ENCODE data around the gene SMAD2.
"Not testable (repeated sequence)": the region's sequence is repeated elsewhere in the genome, so short reads cannot be mapped to it uniquely, and the experiment has no call there.

Gene SMAD2

GRCh38 chr18:47832348-47832747 lies 98.1 kb downstream of the SMAD2 start:
- H3K36me3 ChIP-seq (ENCODE audit: control insufficient read depth in 1 of 2, insufficient read depth in 2 of 2, low read length in 2 of 2): peaks cover 6 to 7% of the 10 kb centered on the region in 2 donors
- no peaks in the 10 kb centered on the region for H3K9me3 ChIP-seq (ENCODE audit: control insufficient read depth in 1 of 2, low read length in 2 of 2)
- H3K4me1 ChIP-seq (ENCODE audit: control insufficient read depth in 1 of 2, insufficient read depth in 2 of 2, low read length in 2 of 2): no peaks in the 10 kb centered on the region
- no peak overlapping the region for H3K4me3 ChIP-seq (ENCODE audit: low read depth in 1 of 2, low read length in 2 of 2)
- H3K27ac ChIP-seq (ENCODE audit: low read length): no peak overlapping the region
- no peaks in the 10 kb centered on the region for H3K27me3 ChIP-seq (ENCODE audit: low read depth, low read length)

- no peak overlapping the region for H3K27ac ChIP-seq (ENCODE audit: low read length)
- H3K9me3 ChIP-seq (ENCODE audit: control insufficient read depth in 1 of 2, low read length in 2 of 2): no peaks in the 10 kb centered on the region
- no peaks in the 10 kb centered on the region for H3K27me3 ChIP-seq (ENCODE audit: low read depth, low read length)
- H3K4me1 ChIP-seq (ENCODE audit: control insufficient read depth in 1 of 2, insufficient read depth in 2 of 2, low read length in 2 of 2): no peaks in the 10 kb centered on the region
- H3K4me3 ChIP-seq (ENCODE audit: low read depth in 1 of 2, low read length in 2 of 2): no peak overlapping the region
- H3K36me3 ChIP-seq (ENCODE audit: control insufficient read depth in 1 of 2, insufficient read depth in 2 of 2, low read length in 2 of 2): peaks cover 6 to 7% of the 10 kb centered on the region in 2 donors
Measured at GRCh38 chr18:47831351-47831750, 99.1 kb downstream of the SMAD2 start.

- Histone ChIP-seq H3K27ac (ENCODE audit: low read length) (no peak overlapping the region), H3K4me1 (ENCODE audit: control insufficient read depth in 1 of 2, insufficient read depth in 2 of 2, low read length in 2 of 2) (no peaks in the 10 kb centered on the region), H3K36me3 (ENCODE audit: control insufficient read depth in 1 of 2, insufficient read depth in 2 of 2, low read length in 2 of 2) (peaks cover 7% of the 10 kb centered on the region in 2 donors), H3K4me3 (ENCODE audit: low read depth in 1 of 2, low read length in 2 of 2) (no peak overlapping the region), H3K9me3 (ENCODE audit: control insufficient read depth in 1 of 2, low read length in 2 of 2) (no peaks in the 10 kb centered on the region), H3K27me3 (ENCODE audit: low read depth, low read length) (no peaks in the 10 kb centered on the region)
Measured at GRCh38 chr18:47830772-47831171, 99.7 kb downstream of the SMAD2 start.

GRCh38 chr18:47829831-47830230 lies 100.6 kb downstream of the SMAD2 start:
- Histone ChIP-seq H3K4me3 (ENCODE audit: low read depth in 1 of 2, low read length in 2 of 2) (no peak overlapping the region), H3K36me3 (ENCODE audit: control insufficient read depth in 1 of 2, insufficient read depth in 2 of 2, low read length in 2 of 2) (peaks cover 7 to 11% of the 10 kb centered on the region in 2 donors), H3K27ac (ENCODE audit: low read length) (no peak overlapping the region), H3K4me1 (ENCODE audit: control insufficient read depth in 1 of 2, insufficient read depth in 2 of 2, low read length in 2 of 2) (no peaks in the 10 kb centered on the region), H3K27me3 (ENCODE audit: low read depth, low read length) (no peaks in the 10 kb centered on the region), H3K9me3 (ENCODE audit: control insufficient read depth in 1 of 2, low read length in 2 of 2) (no peaks in the 10 kb centered on the region)

GRCh38 chr18:47828031-47828430 lies 102.4 kb downstream of the SMAD2 start:
- H3K36me3 ChIP-seq (ENCODE audit: control insufficient read depth in 1 of 2, insufficient read depth in 2 of 2, low read length in 2 of 2): peaks cover 7 to 11% of the 10 kb centered on the region in 2 donors
- H3K27ac ChIP-seq (ENCODE audit: low read length); H3K9me3 ChIP-seq (ENCODE audit: control insufficient read depth in 1 of 2, low read length in 2 of 2); H3K4me1 ChIP-seq (ENCODE audit: control insufficient read depth in 1 of 2, insufficient read depth in 2 of 2, low read length in 2 of 2); H3K4me3 ChIP-seq (ENCODE audit: low read depth in 1 of 2, low read length in 2 of 2); H3K27me3 ChIP-seq (ENCODE audit: low read depth, low read length): not testable (repeated sequence)

- no peak overlapping the region for H3K4me3 ChIP-seq (ENCODE audit: low read depth in 1 of 2, low read length in 2 of 2)
- no peaks in the 10 kb centered on the region for H3K4me1 ChIP-seq (ENCODE audit: control insufficient read depth in 1 of 2, insufficient read depth in 2 of 2, low read length in 2 of 2)
- no peaks in the 10 kb centered on the region for H3K27me3 ChIP-seq (ENCODE audit: low read depth, low read length)
- no peak overlapping the region for H3K27ac ChIP-seq (ENCODE audit: low read length)
- no peaks in the 10 kb centered on the region for H3K9me3 ChIP-seq (ENCODE audit: control insufficient read depth in 1 of 2, low read length in 2 of 2)
- H3K36me3 ChIP-seq (ENCODE audit: control insufficient read depth in 1 of 2, insufficient read depth in 2 of 2, low read length in 2 of 2): peaks cover 7 to 11% of the 10 kb centered on the region in 2 donors
Measured at GRCh38 chr18:47826157-47827074, 104.0 kb downstream of the SMAD2 start.

GRCh38 chr18:47821314-47821713 lies 109.1 kb downstream of the SMAD2 start:
- no peaks in the 10 kb centered on the region for H3K9me3 ChIP-seq (ENCODE audit: control insufficient read depth in 1 of 2, low read length in 2 of 2)
- H3K27ac ChIP-seq (ENCODE audit: low read length): no peak overlapping the region
- peaks cover 0 to 6% of the 10 kb centered on the region in 2 donors for H3K36me3 ChIP-seq (ENCODE audit: control insufficient read depth in 1 of 2, insufficient read depth in 2 of 2, low read length in 2 of 2)

GRCh38 chr18:47817795-47818077 lies 112.7 kb downstream of the SMAD2 start:
- Histone ChIP-seq H3K27ac (ENCODE audit: low read length) (peak overlapping the region; percentile 39), H3K9me3 (ENCODE audit: control insufficient read depth in 1 of 2, low read length in 2 of 2) (no peaks in the 10 kb centered on the region), H3K27me3 (ENCODE audit: low read depth, low read length) (no peaks in the 10 kb centered on the region), H3K4me1 (ENCODE audit: control insufficient read depth in 1 of 2, insufficient read depth in 2 of 2, low read length in 2 of 2) (no peaks in the 10 kb centered on the region), H3K36me3 (ENCODE audit: control insufficient read depth in 1 of 2, insufficient read depth in 2 of 2, low read length in 2 of 2) (no peaks in the 10 kb centered on the region), H3K4me3 (ENCODE audit: low read depth in 1 of 2, low read length in 2 of 2) (peak overlapping the region in 1 of 2 donors; percentile 34)

More at GRCh38 chr18:47821314-47821713, 109.1 kb downstream of the SMAD2 start:
- Histone ChIP-seq H3K4me3 (ENCODE audit: low read depth in 1 of 2, low read length in 2 of 2) (no peak overlapping the region), H3K27me3 (ENCODE audit: low read depth, low read length) (no peaks in the 10 kb centered on the region), H3K4me1 (ENCODE audit: control insufficient read depth in 1 of 2, insufficient read depth in 2 of 2, low read length in 2 of 2) (no peaks in the 10 kb centered on the region)

- peak overlapping the region; percentile 39 for H3K27ac ChIP-seq (ENCODE audit: low read length)
- no peaks in the 10 kb centered on the region for H3K36me3 ChIP-seq (ENCODE audit: control insufficient read depth in 1 of 2, insufficient read depth in 2 of 2, low read length in 2 of 2)
- peak overlapping the region in 1 of 2 donors; percentile 34 for H3K4me3 ChIP-seq (ENCODE audit: low read depth in 1 of 2, low read length in 2 of 2)
- no peaks in the 10 kb centered on the region for H3K27me3 ChIP-seq (ENCODE audit: low read depth, low read length)
- no peaks in the 10 kb centered on the region for H3K4me1 ChIP-seq (ENCODE audit: control insufficient read depth in 1 of 2, insufficient read depth in 2 of 2, low read length in 2 of 2)
- no peaks in the 10 kb centered on the region for H3K9me3 ChIP-seq (ENCODE audit: control insufficient read depth in 1 of 2, low read length in 2 of 2)
Measured at GRCh38 chr18:47817017-47817794, 113.3 kb downstream of the SMAD2 start.

GRCh38 chr18:47815486-47816270 lies 114.8 kb downstream of the SMAD2 start:
- no peak overlapping the region for H3K4me3 ChIP-seq (ENCODE audit: low read depth in 1 of 2, low read length in 2 of 2)
- no peaks in the 10 kb centered on the region for H3K9me3 ChIP-seq (ENCODE audit: control insufficient read depth in 1 of 2, low read length in 2 of 2)
- H3K36me3 ChIP-seq (ENCODE audit: control insufficient read depth in 1 of 2, insufficient read depth in 2 of 2, low read length in 2 of 2): no peaks in the 10 kb centered on the region
- H3K27me3 ChIP-seq (ENCODE audit: low read depth, low read length): no peaks in the 10 kb centered on the region
- H3K27ac ChIP-seq (ENCODE audit: low read length): no peak overlapping the region
- H3K4me1 ChIP-seq (ENCODE audit: control insufficient read depth in 1 of 2, insufficient read depth in 2 of 2, low read length in 2 of 2): no peaks in the 10 kb centered on the region

- no peaks in the 10 kb centered on the region for H3K36me3 ChIP-seq (ENCODE audit: control insufficient read depth in 1 of 2, insufficient read depth in 2 of 2, low read length in 2 of 2)
- no peak overlapping the region for H3K27ac ChIP-seq (ENCODE audit: low read length)
- peaks cover 0 to 3% of the 10 kb centered on the region in 2 donors for H3K9me3 ChIP-seq (ENCODE audit: control insufficient read depth in 1 of 2, low read length in 2 of 2)
- no peaks in the 10 kb centered on the region for H3K27me3 ChIP-seq (ENCODE audit: low read depth, low read length)
- no peaks in the 10 kb centered on the region for H3K4me1 ChIP-seq (ENCODE audit: control insufficient read depth in 1 of 2, insufficient read depth in 2 of 2, low read length in 2 of 2)
- H3K4me3 ChIP-seq (ENCODE audit: low read depth in 1 of 2, low read length in 2 of 2): no peak overlapping the region
Measured at GRCh38 chr18:47809420-47809819, 121.0 kb downstream of the SMAD2 start.
